Astrocyte (in vitro differentiated cells and primary cell): ENCODE data around the gene ZNF628. TPM values are rescaled to one million over a fixed set of nuclear protein-coding genes. Genes with fewer than 3 reads are reported as not detected.

Experiments
- DNase-seq: peaks from one replicate; pipeline ENCODE4 v3.0.0-alpha.2; 2010; ENCODE audit warnings: low read depth
- FAIRE-seq: peaks from 2 replicates; lab custom pipeline; 2011; peaks lifted over from hg19 to GRCh38; lab: Jason Lieb, UNC
- H2AFZ ChIP-seq: 2 replicates; pipeline ENCODE4 v1.6.0; 2012; ENCODE audit warnings: low read depth, low read length, inconsistent platforms
- H3K27ac ChIP-seq: 2 replicates; pipeline ENCODE4 v1.5.1; 2011; ENCODE audit warnings: low read depth, low read length, inconsistent platforms
- H3K27me3 ChIP-seq: 2 replicates; pipeline ENCODE4 v1.6.0; 2011; ENCODE audit warnings: low read length, inconsistent platforms; ENCODE audit not compliant: insufficient read depth
- H3K36me3 ChIP-seq: 2 replicates; pipeline ENCODE4 v1.5.1; 2011; ENCODE audit warnings: low read length, inconsistent platforms; ENCODE audit not compliant: insufficient read depth
- H3K4me1 ChIP-seq: 2 replicates; pipeline ENCODE4 v1.5.1; 2011; ENCODE audit warnings: low read length, inconsistent platforms; ENCODE audit not compliant: insufficient read depth
- H3K4me2 ChIP-seq: 2 replicates; pipeline ENCODE4 v1.6.0; 2012; ENCODE audit warnings: low read length, inconsistent platforms
- H3K4me3 ChIP-seq: 2 replicates; pipeline ENCODE4 v1.5.1; 2011; ENCODE audit warnings: low read depth, mild to moderate bottlenecking, low read length, inconsistent platforms; ENCODE audit not compliant: insufficient read depth
- H3K79me2 ChIP-seq: 2 replicates; pipeline ENCODE4 v1.6.0; 2012; ENCODE audit warnings: mild to moderate bottlenecking, low read length, inconsistent platforms; ENCODE audit not compliant: insufficient read depth
- H3K9ac ChIP-seq: 2 replicates; pipeline ENCODE4 v1.6.0; 2012; ENCODE audit warnings: mild to moderate bottlenecking, low read length, inconsistent platforms
- H3K9me3 ChIP-seq: 2 replicates; pipeline ENCODE4 v1.5.1; 2012; ENCODE audit warnings: low read depth, mild to moderate bottlenecking, low read length, inconsistent platforms; ENCODE audit not compliant: insufficient read depth
- H4K20me1 ChIP-seq: 2 replicates; pipeline ENCODE4 v1.6.0; 2012; ENCODE audit warnings: low read length, inconsistent platforms; ENCODE audit not compliant: insufficient read depth
- H3K27ac Mint-ChIP-seq: one replicate; pipeline ENCODE4 v1.8.0; 2021; ENCODE audit warnings: mild to moderate bottlenecking, mixed read lengths; ENCODE audit not compliant: unreplicated experiment
- H3K27me3 Mint-ChIP-seq: one replicate; pipeline ENCODE4 v1.8.0; 2021; ENCODE audit warnings: low read depth, mixed read lengths; ENCODE audit not compliant: unreplicated experiment
- H3K36me3 Mint-ChIP-seq: one replicate; pipeline ENCODE4 v1.8.0; 2021; ENCODE audit warnings: low read depth, mixed read lengths; ENCODE audit not compliant: unreplicated experiment
- H3K4me1 Mint-ChIP-seq: one replicate; pipeline ENCODE4 v1.8.0; 2021; ENCODE audit warnings: low read depth, mixed read lengths; ENCODE audit not compliant: unreplicated experiment
- H3K4me3 Mint-ChIP-seq: one replicate; pipeline ENCODE4 v1.8.0; 2021; ENCODE audit warnings: mild to moderate bottlenecking, moderate library complexity, mixed read lengths; ENCODE audit not compliant: unreplicated experiment
- H3K9me3 Mint-ChIP-seq: one replicate; pipeline ENCODE4 v1.8.0; 2021; ENCODE audit warnings: mild to moderate bottlenecking, mixed read lengths; ENCODE audit not compliant: unreplicated experiment
- CTCF ChIP-seq: IDR thresholded peaks from 2 replicates; pipeline ENCODE4 v1.5.1; 2011; ENCODE audit warnings: low read depth, mild to moderate bottlenecking, inconsistent platforms, low read length, moderate library complexity; ENCODE audit not compliant: insufficient read depth
- EZH2 ChIP-seq: IDR thresholded peaks from 2 replicates; pipeline ENCODE4 v1.6.1; 2012; ENCODE audit warnings: mild to moderate bottlenecking, low read length, inconsistent platforms; ENCODE audit not compliant: insufficient read depth
- total RNA-seq: library from RNA; stranded (reverse); gene quantifications from 2 replicates; pipeline ENCODE4 v1.2.1, GENCODE V29; 2021

The ZNF628 gene
- total RNA-seq, 1 donor from 2014 or later = 9.9 TPM

DNA sequence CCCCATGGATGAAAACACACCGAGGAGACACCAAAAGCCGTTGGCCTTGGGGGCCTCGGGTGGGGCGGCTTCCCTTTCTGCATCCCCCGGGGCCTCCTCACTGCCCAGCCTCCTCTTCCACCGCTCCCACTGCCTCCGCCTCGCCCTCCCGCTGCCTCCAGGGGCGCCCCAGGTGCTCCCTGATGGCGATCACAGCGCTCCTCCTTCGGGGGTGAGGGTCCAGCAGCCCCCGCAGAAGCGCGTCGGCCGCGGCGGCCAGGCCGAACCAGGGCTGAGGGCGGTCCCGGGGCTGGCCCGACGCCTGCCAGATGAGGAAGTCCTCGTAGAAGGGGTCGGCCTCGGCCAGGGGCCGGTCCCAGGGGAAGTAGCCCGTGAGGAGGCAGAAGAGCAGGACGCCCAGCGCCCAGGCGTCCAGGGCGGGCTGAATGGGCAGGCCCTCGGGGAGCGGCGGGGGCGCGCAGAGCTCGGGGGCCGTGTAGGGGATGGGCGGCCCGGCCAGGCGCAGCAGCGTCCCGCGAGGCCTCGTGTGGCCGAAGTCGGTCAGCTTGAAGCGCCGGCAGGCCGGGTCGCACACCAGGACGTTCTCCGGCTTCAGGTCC is 53.3 kb downstream of the ZNF628 start:
- TF ChIP-seq EZH2 (no peak), CTCF (no peak)
- no peaks in the 10 kb centered on the region for H3K36me3 Mint-ChIP-seq
- Histone ChIP-seq H3K4me1 (no peaks in the 10 kb centered on the region), H3K36me3 (no peaks in the 10 kb centered on the region), H3K4me3 (no peak overlapping the region), H4K20me1 (no peaks in the 10 kb centered on the region), H3K27ac (no peak overlapping the region), H3K4me2 (no peak overlapping the region), H3K9me3 (no peaks in the 10 kb centered on the region), H3K79me2 (no peaks in the 10 kb centered on the region), H2AFZ (no peak overlapping the region), H3K9ac (no peak overlapping the region), H3K27me3 (no peaks in the 10 kb centered on the region)
- no peaks in the 10 kb centered on the region for H3K4me1 Mint-ChIP-seq
- no peaks in the 10 kb centered on the region for H3K27me3 Mint-ChIP-seq
- no peaks in the 10 kb centered on the region for H3K9me3 Mint-ChIP-seq
- DNase-seq (no peak), FAIRE-seq (no peak)
- H3K4me3 Mint-ChIP-seq = no peak overlapping the region
- no peak overlapping the region for H3K27ac Mint-ChIP-seq

DNA sequence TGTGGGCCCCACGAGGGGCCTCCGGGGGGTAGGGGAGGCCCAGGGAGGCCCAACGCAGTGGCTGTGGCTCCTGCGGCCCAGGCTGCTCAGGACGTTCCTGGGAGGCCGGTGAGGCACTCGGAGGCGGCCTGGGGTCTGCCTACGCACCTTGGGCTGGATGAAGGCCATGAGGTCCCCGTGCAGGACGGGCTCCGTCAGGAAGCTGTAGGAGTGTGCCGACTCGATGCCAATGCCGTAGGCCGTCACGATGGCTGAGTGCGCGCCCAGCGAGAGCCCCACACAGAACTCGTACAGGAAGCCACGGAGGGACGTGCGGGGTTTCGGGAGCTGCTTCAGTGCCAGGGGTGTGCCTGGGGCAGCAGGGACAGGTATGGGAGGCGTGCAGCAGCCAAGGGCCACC is 54.6 kb downstream of the ZNF628 start:
- Mint-ChIP-seq H3K36me3 (no peaks in the 10 kb centered on the region), H3K9me3 (no peaks in the 10 kb centered on the region), H3K4me1 (no peaks in the 10 kb centered on the region), H3K4me3 (no peak overlapping the region), H3K27me3 (no peaks in the 10 kb centered on the region), H3K27ac (no peak overlapping the region)
- Histone ChIP-seq H3K36me3 (no peaks in the 10 kb centered on the region), H2AFZ (no peak overlapping the region), H3K79me2 (no peaks in the 10 kb centered on the region), H3K4me1 (no peaks in the 10 kb centered on the region), H3K27me3 (no peaks in the 10 kb centered on the region), H4K20me1 (no peaks in the 10 kb centered on the region), H3K9ac (no peak overlapping the region), H3K4me2 (no peak overlapping the region), H3K4me3 (no peak overlapping the region), H3K9me3 (no peaks in the 10 kb centered on the region), H3K27ac (no peak overlapping the region)
- DNase-seq (no peak), FAIRE-seq (no peak)
- TF ChIP-seq EZH2 = no peak
- TF ChIP-seq CTCF = no peak

Other genes with a start within 250 kb of the ZNF628 start
- gene TMEM86B, start 247.9 kb upstream of the ZNF628 start, total RNA-seq = 2.7 and 3.9 TPM in 2 replicates
- gene PPP6R1, start 217.6 kb upstream of the ZNF628 start, total RNA-seq = 73.8 and 75.2 TPM in 2 replicates
- gene HSPBP1, start 196.5 kb upstream of the ZNF628 start, total RNA-seq = 34.8 and 39.8 TPM in 2 replicates
- gene BRSK1, start 192.6 kb upstream of the ZNF628 start, total RNA-seq = 17.6 and 18.8 TPM in 2 replicates
- gene TMEM150B, start 151.3 kb upstream of the ZNF628 start, total RNA-seq = not detected in 2 replicates
- 14.6 and 16.0 TPM in 2 replicates for gene KMT5C, start 136.7 kb upstream of the ZNF628 start, total RNA-seq
- gene COX6B2, start 121.9 kb upstream of the ZNF628 start, total RNA-seq = 0.50 TPM in 2 replicates
- gene GARIN5B, start 113.4 kb upstream of the ZNF628 start, total RNA-seq = 0.10 and 0.20 TPM in 2 replicates
- gene IL11, start 106.2 kb upstream of the ZNF628 start, total RNA-seq = 183 and 202 TPM in 2 replicates
- gene TMEM190, start 99.8 kb upstream of the ZNF628 start, total RNA-seq = 2.5 TPM in 2 replicates
- 1.4 and 2.1 TPM in 2 replicates for gene TMEM238, start 92.3 kb upstream of the ZNF628 start, total RNA-seq
- gene RPL28, start 90.7 kb upstream of the ZNF628 start, total RNA-seq = 2,006 and 2,072 TPM in 2 replicates
- 107 and 116 TPM in 2 replicates for gene UBE2S, start 68.8 kb upstream of the ZNF628 start, total RNA-seq
- 0.09 TPM in 1 of 2 replicates, not detected in the other for gene SHISA7, start 33.3 kb upstream of the ZNF628 start, total RNA-seq
- gene ISOC2, start 15.0 kb upstream of the ZNF628 start, total RNA-seq = 58.8 and 61.6 TPM in 2 replicates
- not detected in 2 replicates for gene C19orf85, start 11.9 kb upstream of the ZNF628 start, total RNA-seq
- 68.7 and 71.2 TPM in 2 replicates for gene NAT14, start 8.6 kb downstream of the ZNF628 start, total RNA-seq
- 46.8 and 66.1 TPM in 2 replicates for gene SSC5D, start 11.8 kb downstream of the ZNF628 start, total RNA-seq
- gene SBK2, start 60.5 kb downstream of the ZNF628 start, total RNA-seq = 2.5 and 4.2 TPM in 2 replicates
- 0.34 and 0.91 TPM in 2 replicates for gene SBK3, start 68.9 kb downstream of the ZNF628 start, total RNA-seq
- 50.2 and 58.0 TPM in 2 replicates for gene ZNF579, start 104.2 kb downstream of the ZNF628 start, total RNA-seq
- 14.2 and 14.5 TPM in 2 replicates for gene FIZ1, start 122.9 kb downstream of the ZNF628 start, total RNA-seq
- gene ZNF524, start 123.7 kb downstream of the ZNF628 start, total RNA-seq = 6.0 and 6.3 TPM in 2 replicates
- 15.0 and 15.3 TPM in 2 replicates for gene ZNF865, start 129.0 kb downstream of the ZNF628 start, total RNA-seq
- 5.0 and 5.3 TPM in 2 replicates for gene ZNF784, start 147.9 kb downstream of the ZNF628 start, total RNA-seq
- 35.8 and 36.6 TPM in 2 replicates for gene ZNF580, start 164.4 kb downstream of the ZNF628 start, total RNA-seq
- gene ZNF581, start 167.0 kb downstream of the ZNF628 start, total RNA-seq = 28.4 and 30.0 TPM in 2 replicates
- gene CCDC106, start 171.6 kb downstream of the ZNF628 start, total RNA-seq = 12.2 and 12.8 TPM in 2 replicates
- 183 and 194 TPM in 2 replicates for gene U2AF2, start 178.4 kb downstream of the ZNF628 start, total RNA-seq
- 145 and 156 TPM in 2 replicates for gene EPN1, start 198.6 kb downstream of the ZNF628 start, total RNA-seq